ENCODE data around the gene CYBA.

DNA sequence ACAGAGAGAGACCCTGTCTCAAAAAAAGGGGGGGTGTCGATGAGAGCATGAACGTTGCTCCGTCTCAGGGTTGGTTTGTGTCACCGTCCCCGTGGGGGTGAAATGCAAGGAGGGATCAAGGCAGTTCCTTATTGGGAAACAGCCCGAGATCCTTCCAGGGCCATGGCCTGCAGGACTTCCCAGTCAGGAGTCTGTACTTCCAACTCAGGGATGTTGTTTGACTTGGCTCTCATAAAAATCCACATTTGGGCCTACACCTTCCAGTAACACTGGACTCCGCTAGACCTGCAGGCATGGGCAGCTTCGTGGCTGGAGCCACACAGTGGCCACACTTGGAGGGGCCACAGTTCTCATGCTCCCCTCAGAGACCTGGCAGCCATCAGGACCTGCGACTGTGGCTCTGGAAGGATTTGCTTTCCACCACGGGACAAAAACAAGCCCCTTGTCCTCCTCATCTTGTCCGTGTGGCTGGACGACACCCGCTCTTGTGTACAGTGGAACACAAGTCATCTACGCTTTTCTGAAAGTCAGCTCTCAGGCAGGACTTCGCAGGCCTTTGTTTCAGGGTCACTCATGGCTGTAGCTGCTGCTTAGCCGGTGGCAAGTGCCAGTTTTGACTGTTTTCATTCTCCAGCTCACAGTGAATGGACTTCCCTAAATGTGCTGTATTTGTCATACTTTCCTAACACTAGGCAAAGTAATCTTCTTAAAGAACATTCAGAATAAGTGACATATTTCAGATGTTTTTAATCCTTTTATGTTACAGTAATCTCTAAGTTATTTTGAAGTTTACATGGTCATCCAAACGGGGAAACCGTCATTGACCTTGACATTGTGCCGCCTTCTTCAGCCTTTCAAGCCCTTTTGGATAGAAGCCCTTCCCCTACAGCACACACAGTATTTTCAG lies 36.7 kb downstream of the CYBA start:
- TF ChIP-seq POLR2A (IDR thresholded peaks at IDR 0.05) = no peak
- TF ChIP-seq, protein P1, sequence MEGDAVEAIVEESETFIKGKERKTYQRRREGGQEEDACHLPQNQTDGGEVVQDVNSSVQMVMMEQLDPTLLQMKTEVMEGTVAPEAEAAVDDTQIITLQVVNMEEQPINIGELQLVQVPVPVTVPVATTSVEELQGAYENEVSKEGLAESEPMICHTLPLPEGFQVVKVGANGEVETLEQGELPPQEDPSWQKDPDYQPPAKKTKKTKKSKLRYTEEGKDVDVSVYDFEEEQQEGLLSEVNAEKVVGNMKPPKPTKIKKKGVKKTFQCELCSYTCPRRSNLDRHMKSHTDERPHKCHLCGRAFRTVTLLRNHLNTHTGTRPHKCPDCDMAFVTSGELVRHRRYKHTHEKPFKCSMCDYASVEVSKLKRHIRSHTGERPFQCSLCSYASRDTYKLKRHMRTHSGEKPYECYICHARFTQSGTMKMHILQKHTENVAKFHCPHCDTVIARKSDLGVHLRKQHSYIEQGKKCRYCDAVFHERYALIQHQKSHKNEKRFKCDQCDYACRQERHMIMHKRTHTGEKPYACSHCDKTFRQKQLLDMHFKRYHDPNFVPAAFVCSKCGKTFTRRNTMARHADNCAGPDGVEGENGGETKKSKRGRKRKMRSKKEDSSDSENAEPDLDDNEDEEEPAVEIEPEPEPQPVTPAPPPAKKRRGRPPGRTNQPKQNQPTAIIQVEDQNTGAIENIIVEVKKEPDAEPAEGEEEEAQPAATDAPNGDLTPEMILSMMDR (IDR thresholded peaks at IDR 0.05) = no peak
- no peak for TF ChIP-seq EP300 (IDR thresholded peaks at IDR 0.05)

All from ovary (tissue), 3 donors.